ENCODE results near the gene ZCCHC7. TPM values are rescaled to one million over a fixed set of nuclear protein-coding genes. Genes with fewer than 3 reads are reported as not detected.
"Not testable (repeated sequence)": the region's sequence is repeated elsewhere in the genome, so short reads cannot be mapped to it uniquely, and the experiment has no call there.

ZCCHC7 gene
- total RNA-seq, 1 donor from 2014 or later: 25.1 TPM

- Histone ChIP-seq H3K27ac (no peak overlapping the region), H3K27me3 (no peaks in the 10 kb centered on the region), H3K4me1 (no peaks in the 10 kb centered on the region), H3K36me3 (no peaks in the 10 kb centered on the region), H3K9me3 (no peaks in the 10 kb centered on the region), H3K4me3 (no peak overlapping the region)
- intact Hi-C loops (cut with DNase I): no loop called here
- DNase-seq (ENCODE audit: low spot score in 2 of 2): no peak
- no peak for TF ChIP-seq CTCF (IDR thresholded peaks at IDR 0.05)
Observed at GRCh38 chr9:37286530-37287175, 166.3 kb downstream of the ZCCHC7 start.

DNA sequence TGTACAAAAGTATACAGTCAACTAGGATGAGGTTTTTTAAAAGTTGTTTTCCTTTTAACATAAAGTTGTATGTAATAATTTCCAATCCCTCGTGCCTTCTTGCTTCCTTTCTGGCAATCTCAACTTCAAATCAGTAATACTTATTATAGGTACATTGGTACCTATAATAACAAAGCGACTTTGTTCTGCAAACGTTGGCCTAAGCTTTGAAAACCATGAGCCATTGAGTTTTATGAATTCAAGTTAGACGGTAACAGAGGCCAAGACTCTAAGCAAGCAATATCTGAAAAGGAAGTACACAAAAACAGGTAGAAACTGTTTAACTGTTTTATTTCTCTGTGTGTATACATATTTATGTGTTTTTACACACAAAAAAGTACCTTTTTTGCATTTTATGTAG lies 166.9 kb downstream of the ZCCHC7 start:
- Histone ChIP-seq H3K36me3 (no peaks in the 10 kb centered on the region), H3K27me3 (no peaks in the 10 kb centered on the region), H3K4me1 (no peaks in the 10 kb centered on the region), H3K9me3 (no peaks in the 10 kb centered on the region), H3K27ac (no peak overlapping the region), H3K4me3 (no peak overlapping the region)
- intact Hi-C loops (cut with DNase I): no loop called here
- TF ChIP-seq CTCF (IDR thresholded peaks at IDR 0.05): no peak
- DNase-seq (ENCODE audit: low spot score in 2 of 2): no peak

- no peak for TF ChIP-seq CTCF (IDR thresholded peaks at IDR 0.05)
- DNase-seq (ENCODE audit: low spot score in 2 of 2): no peak
- no peak overlapping the region for H3K27ac ChIP-seq
- no peak overlapping the region for H3K4me3 ChIP-seq
- H3K36me3 ChIP-seq: no peaks in the 10 kb centered on the region
- no peaks in the 10 kb centered on the region for H3K9me3 ChIP-seq
- no peaks in the 10 kb centered on the region for H3K4me1 ChIP-seq
- no peaks in the 10 kb centered on the region for H3K27me3 ChIP-seq
- intact Hi-C loops (cut with DNase I): no loop called here
Observed at GRCh38 chr9:37289631-37290030, 169.3 kb downstream of the ZCCHC7 start.

DNA sequence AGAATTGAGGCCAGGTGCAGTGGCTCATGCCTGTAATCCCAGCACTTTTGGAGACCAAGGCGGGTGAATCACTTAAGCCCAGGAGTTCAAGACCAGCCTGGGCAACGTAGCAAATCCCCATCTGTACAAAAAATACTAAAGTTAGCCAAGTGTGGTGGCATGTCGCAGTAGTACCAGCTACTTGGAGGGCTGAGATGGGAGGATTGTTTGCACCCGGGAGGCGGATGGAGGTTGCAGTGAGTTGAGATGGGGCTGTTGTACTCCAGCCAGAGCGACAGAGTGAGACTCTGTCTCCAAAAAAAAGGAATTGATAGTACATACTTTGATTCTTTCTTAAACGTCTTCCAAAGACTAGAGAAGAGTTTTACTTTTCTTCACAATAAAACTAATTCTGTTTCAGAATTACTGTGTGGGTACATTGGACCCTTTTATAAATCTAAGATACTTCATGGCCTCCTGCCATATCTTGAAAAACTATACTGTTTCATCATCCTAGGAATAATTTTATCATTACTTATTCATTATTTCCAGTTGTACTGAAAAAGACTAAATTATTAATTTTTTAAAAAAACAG lies 170.1 kb downstream of the ZCCHC7 start:
- TF ChIP-seq CTCF (IDR thresholded peaks at IDR 0.05): no peak
- H3K9me3 ChIP-seq: no peaks in the 10 kb centered on the region
- no peaks in the 10 kb centered on the region for H3K27me3 ChIP-seq
- no peaks in the 10 kb centered on the region for H3K36me3 ChIP-seq
- no peak overlapping the region for H3K4me3 ChIP-seq
- intact Hi-C loops (cut with DNase I): no loop called here
- H3K27ac ChIP-seq: no peak overlapping the region
- no peaks in the 10 kb centered on the region for H3K4me1 ChIP-seq
- DNase-seq (ENCODE audit: low spot score in 2 of 2): no peak

DNA sequence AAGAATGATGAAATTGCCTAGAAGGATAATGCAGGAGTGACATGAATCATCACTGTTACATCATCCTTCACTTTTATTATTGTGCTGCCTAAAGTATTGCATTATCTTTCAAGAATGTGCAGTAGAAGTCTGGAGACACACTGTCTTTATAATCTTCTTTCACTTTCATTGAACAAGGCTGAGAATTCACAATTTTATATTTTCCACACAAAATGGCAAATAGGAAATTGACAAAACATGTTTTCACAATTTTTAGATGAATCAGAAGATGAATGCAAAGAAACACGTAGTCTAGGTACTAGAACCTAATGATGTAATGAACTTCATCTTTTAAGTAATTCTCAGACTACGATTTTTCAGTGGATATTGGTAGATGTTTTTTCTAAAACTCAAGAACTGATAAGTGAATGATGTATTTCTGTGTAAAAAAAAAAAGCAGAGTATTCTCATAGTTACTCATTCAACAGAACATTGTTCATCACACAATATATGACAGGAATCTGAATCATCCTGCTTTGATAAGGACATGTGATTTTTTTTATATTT lies 170.6 kb downstream of the ZCCHC7 start:
- DNase-seq (ENCODE audit: low spot score in 2 of 2): no peak
- no peaks in the 10 kb centered on the region for H3K9me3 ChIP-seq
- H3K4me1 ChIP-seq: no peaks in the 10 kb centered on the region
- no peak for TF ChIP-seq CTCF (IDR thresholded peaks at IDR 0.05)
- intact Hi-C loops (cut with DNase I): no loop called here
- H3K4me3 ChIP-seq: no peak overlapping the region
- H3K36me3 ChIP-seq: no peaks in the 10 kb centered on the region
- H3K27ac ChIP-seq: no peak overlapping the region
- no peaks in the 10 kb centered on the region for H3K27me3 ChIP-seq

GRCh38 chr9:37291612-37292238 lies 171.4 kb downstream of the ZCCHC7 start:
- intact Hi-C loops (cut with DNase I); H3K9me3 ChIP-seq; H3K4me3 ChIP-seq; H3K36me3 ChIP-seq; H3K27ac ChIP-seq; H3K4me1 ChIP-seq; DNase-seq (ENCODE audit: low spot score in 2 of 2); H3K27me3 ChIP-seq: not testable (repeated sequence)
